ENCODE results near the gene COPG2.

- TF ChIP-seq POLR2A (IDR thresholded peaks at IDR 0.05) = no peak
- TF ChIP-seq CTCF (IDR thresholded peaks at IDR 0.05) = no peak
- no peak for TF ChIP-seq EP300 (IDR thresholded peaks at IDR 0.05)
Observed at GRCh38 chr7:130699686-130700085, 31.1 kb upstream of the COPG2 start.
